Left ventricle myocardium inferior (tissue), 1 donor: ENCODE data around the gene SLC27A6. TPM values are rescaled to one million over a fixed set of nuclear protein-coding genes. Genes with fewer than 3 reads are reported as not detected.
"Not testable (repeated sequence)": the region's sequence is repeated elsewhere in the genome, so short reads cannot be mapped to it uniquely, and the experiment has no call there.

ENCODE experiments used
- DNase-seq: peaks from one replicate; pipeline ENCODE4 v3.0.0-alpha.2; 2020
- H3K27ac ChIP-seq: fragments of 200-600 bp; replicated peaks from 2 replicates; pipeline ENCODE4 v1.8.0; 2021
- H3K27me3 ChIP-seq: fragments of 200-600 bp; 2 replicates; pipeline ENCODE4 v1.8.0; 2021; ENCODE audit warnings: low read depth
- H3K36me3 ChIP-seq: fragments of 200-600 bp; 2 replicates; pipeline ENCODE4 v1.8.0; 2021
- H3K4me1 ChIP-seq: fragments of 200-600 bp; 2 replicates; pipeline ENCODE4 v1.8.0; 2021
- H3K4me3 ChIP-seq: fragments of 200-600 bp; 2 replicates; pipeline ENCODE4 v1.8.0; 2021; ENCODE audit warnings: mild to moderate bottlenecking, moderate library complexity
- H3K9me3 ChIP-seq: fragments of 200-600 bp; replicated peaks from 2 replicates; pipeline ENCODE4 v1.8.0; 2021
- intact Hi-C: fragments of 100-400 bp; cut with micrococcal nuclease; formaldehyde crosslinking; loops from one replicate; pipeline ENCODE4 v1.11.0; 2022
- total RNA-seq: library from RNA; stranded (reverse); fragmentation: NEBNext Ultra II Directional; extraction: Animal tissue kit (Norgen Biotek cat#: 25700); gene quantifications from one replicate; pipeline ENCODE4 v1.2.1, GENCODE V29; 2021
- TF ChIP-seq, protein P1 (sequence below): fragments of 200-600 bp; IDR thresholded peaks from 2 replicates; pipeline ENCODE4 v1.8.0; 2021; ENCODE audit warnings: antibody characterized with exemption, mild to moderate bottlenecking, borderline replicate concordance
- donor health status: DM: no; HTN: yes; CAD: no; lungs with severe emphysema.

SLC27A6 gene
- total RNA-seq, 1 donor from 2014 or later: 61.1 TPM

DNA sequence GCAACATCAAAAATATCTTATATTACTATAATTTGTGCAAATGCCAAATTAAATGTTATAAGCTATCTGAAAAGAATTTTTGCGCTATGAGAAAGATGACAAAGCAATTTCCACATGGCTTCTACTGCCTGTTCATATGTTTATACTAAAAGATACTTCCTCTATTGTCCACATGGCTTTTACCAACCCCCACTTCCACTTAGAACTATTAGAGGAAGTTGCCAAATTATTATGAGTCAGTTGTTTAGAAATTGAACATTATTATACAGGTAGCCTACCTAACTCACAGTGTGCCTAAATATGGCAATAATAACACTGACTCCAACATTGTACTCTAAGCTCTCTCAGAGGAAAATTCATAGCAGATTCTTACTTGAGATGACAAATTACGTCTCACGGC, 37.6 kb upstream of the SLC27A6 start:
- no peak overlapping the region for H3K4me3 ChIP-seq
- DNase-seq: no peak
- H3K27me3 ChIP-seq: no peaks in the 10 kb centered on the region
- no peaks in the 10 kb centered on the region for H3K9me3 ChIP-seq
- no peak overlapping the region for H3K27ac ChIP-seq
- TF ChIP-seq, protein P1, sequence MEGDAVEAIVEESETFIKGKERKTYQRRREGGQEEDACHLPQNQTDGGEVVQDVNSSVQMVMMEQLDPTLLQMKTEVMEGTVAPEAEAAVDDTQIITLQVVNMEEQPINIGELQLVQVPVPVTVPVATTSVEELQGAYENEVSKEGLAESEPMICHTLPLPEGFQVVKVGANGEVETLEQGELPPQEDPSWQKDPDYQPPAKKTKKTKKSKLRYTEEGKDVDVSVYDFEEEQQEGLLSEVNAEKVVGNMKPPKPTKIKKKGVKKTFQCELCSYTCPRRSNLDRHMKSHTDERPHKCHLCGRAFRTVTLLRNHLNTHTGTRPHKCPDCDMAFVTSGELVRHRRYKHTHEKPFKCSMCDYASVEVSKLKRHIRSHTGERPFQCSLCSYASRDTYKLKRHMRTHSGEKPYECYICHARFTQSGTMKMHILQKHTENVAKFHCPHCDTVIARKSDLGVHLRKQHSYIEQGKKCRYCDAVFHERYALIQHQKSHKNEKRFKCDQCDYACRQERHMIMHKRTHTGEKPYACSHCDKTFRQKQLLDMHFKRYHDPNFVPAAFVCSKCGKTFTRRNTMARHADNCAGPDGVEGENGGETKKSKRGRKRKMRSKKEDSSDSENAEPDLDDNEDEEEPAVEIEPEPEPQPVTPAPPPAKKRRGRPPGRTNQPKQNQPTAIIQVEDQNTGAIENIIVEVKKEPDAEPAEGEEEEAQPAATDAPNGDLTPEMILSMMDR: no peak
- intact Hi-C loops: no loop called here
- no peaks in the 10 kb centered on the region for H3K36me3 ChIP-seq
- peaks cover 14% of the 10 kb centered on the region for H3K4me1 ChIP-seq

DNA sequence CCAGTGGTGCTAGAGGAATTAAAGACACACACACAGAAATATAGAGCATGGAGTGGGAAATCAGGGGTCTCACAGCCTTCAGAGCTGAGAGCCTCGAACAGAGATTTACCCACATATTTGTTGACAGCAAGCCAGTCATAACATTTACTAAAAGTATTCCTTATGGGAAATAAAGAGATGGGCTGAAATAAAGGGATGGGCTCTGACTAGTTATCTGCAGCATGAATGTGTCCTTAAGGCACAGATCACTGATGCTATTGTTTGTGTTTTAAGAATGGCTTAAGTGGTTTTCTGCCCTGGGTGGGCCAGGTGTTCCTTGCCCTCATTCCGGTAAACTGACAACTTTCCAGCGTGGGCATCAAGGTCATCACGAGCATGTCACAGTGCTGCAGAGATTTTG, 33.1 kb upstream of the SLC27A6 start:
- H3K9me3 ChIP-seq, H3K27me3 ChIP-seq, H3K4me1 ChIP-seq, H3K4me3 ChIP-seq, DNase-seq, H3K27ac ChIP-seq, intact Hi-C loops, H3K36me3 ChIP-seq: not testable (repeated sequence)

DNA sequence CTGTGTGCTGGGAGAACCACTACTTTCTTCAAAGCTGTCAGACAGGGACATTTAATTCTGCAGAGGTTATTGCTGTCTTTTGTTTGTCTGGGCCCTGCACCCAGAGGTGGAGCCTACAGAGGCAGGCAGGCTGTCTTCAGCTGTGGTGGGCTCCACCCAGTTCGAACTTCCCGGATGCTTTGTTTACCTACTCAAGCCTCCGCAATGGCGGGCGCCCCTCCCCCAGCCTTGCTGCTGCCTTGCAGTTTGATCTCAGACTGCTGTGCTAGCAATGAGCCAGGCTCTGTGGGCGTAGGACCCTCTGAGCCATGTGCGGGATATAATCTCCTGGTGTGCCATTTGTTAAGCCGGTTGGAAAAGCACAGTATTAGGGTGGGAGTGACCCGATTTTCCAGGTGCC, 22.2 kb upstream of the SLC27A6 start:
- H3K4me1 ChIP-seq, H3K36me3 ChIP-seq, H3K27me3 ChIP-seq, H3K9me3 ChIP-seq, DNase-seq, H3K4me3 ChIP-seq, H3K27ac ChIP-seq, intact Hi-C loops: not testable (repeated sequence)

- Histone ChIP-seq H3K27me3 (no peaks in the 10 kb centered on the region), H3K4me1 (no peaks in the 10 kb centered on the region), H3K27ac (no peak overlapping the region), H3K36me3 (no peaks in the 10 kb centered on the region), H3K4me3 (no peak overlapping the region), H3K9me3 (no peaks in the 10 kb centered on the region)
- DNase-seq: no peak
- intact Hi-C loops: no loop called here
- TF ChIP-seq, protein P1: no peak
Observed at GRCh38 chr5:128949847-128950546, 15.3 kb upstream of the SLC27A6 start.

GRCh38 chr5:128951301-128951700, 14.0 kb upstream of the SLC27A6 start:
- H3K9me3 ChIP-seq, intact Hi-C loops, H3K27ac ChIP-seq, H3K36me3 ChIP-seq, H3K4me3 ChIP-seq, H3K4me1 ChIP-seq, DNase-seq, H3K27me3 ChIP-seq: not testable (repeated sequence)

GRCh38 chr5:128956164-128956563, 9.1 kb upstream of the SLC27A6 start:
- intact Hi-C loops: no loop called here

DNA sequence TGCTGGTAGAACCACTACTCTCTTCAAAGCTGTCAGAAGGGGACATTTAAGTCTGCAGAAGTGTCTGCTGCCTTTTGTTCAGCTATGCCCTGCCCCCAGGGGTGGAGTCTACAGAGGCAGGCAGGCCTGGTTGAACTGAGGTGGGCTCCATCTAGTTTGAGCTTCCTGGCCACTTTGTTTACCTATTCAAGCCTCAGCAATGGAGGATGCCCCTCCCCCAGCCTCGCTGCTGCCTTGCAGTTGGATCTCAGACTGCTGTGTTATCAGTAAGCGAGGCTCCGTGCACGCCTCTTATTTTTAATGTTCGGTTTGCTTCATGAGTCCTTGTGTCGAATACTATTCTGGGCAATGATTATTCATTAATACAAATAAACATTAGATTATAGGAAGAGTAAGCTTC, 3.1 kb upstream of the SLC27A6 start:
- Histone ChIP-seq H3K4me1 (peaks cover 13% of the 10 kb centered on the region), H3K4me3 (no peak overlapping the region), H3K9me3 (peaks cover 10% of the 10 kb centered on the region), H3K36me3 (no peaks in the 10 kb centered on the region), H3K27me3 (peaks cover 20% of the 10 kb centered on the region), H3K27ac (no peak overlapping the region)
- DNase-seq: no peak
- TF ChIP-seq, protein P1: no peak
- intact Hi-C loops: no loop called here

More at GRCh38 chr5:128956164-128956563, 9.1 kb upstream of the SLC27A6 start:
- no peaks in the 10 kb centered on the region for H3K27me3 ChIP-seq
- H3K9me3 ChIP-seq: peaks cover 10% of the 10 kb centered on the region
- no peaks in the 10 kb centered on the region for H3K4me1 ChIP-seq
- no peaks in the 10 kb centered on the region for H3K36me3 ChIP-seq
- TF ChIP-seq, protein P1: no peak
- DNase-seq: no peak
- H3K4me3 ChIP-seq: no peak overlapping the region
- no peak overlapping the region for H3K27ac ChIP-seq
